Activated CD8-positive, alpha-beta memory T cell treated with anti-CD3 and anti-CD28 coated beads, Interleukin-2, amount 50 U/mL, for 1 hour (primary cell): ENCODE results near the gene OVCH1.
A peak's percentile ranks its signal among the peaks of the same experiment; 100 is the strongest.
"Not testable (repeated sequence)": the region's sequence is repeated elsewhere in the genome, so short reads cannot be mapped to it uniquely, and the experiment has no call there.

Source experiments
- DNase-seq: peaks from one replicate; pipeline ENCODE4 v3.0.0-alpha.2; 2020; ENCODE audit errors: extremely low read depth

The OVCH1 gene

GRCh38 chr12:29403991-29404390 lies 93.5 kb downstream of the OVCH1 start:
- no peak for DNase-seq

- no peak for DNase-seq
These were observed 95.0 kb downstream of the OVCH1 start for GRCh38 chr12:29402437-29402836.

GRCh38 chr12:29398495-29398894 lies 99.0 kb downstream of the OVCH1 start:
- DNase-seq: no peak

- no peak for DNase-seq
These were observed 100.7 kb downstream of the OVCH1 start for GRCh38 chr12:29396774-29397173.

GRCh38 chr12:29395356-29395755 lies 102.1 kb downstream of the OVCH1 start:
- no peak for DNase-seq

GRCh38 chr12:29390419-29390818 lies 107.1 kb downstream of the OVCH1 start:
- not testable (repeated sequence) for DNase-seq

GRCh38 chr12:29389295-29389919 lies 108.1 kb downstream of the OVCH1 start:
- no peak for DNase-seq

GRCh38 chr12:29386084-29386680 lies 111.3 kb downstream of the OVCH1 start:
- DNase-seq: not testable (repeated sequence)

GRCh38 chr12:29385194-29385593 lies 112.3 kb downstream of the OVCH1 start:
- not testable (repeated sequence) for DNase-seq

- no peak for DNase-seq
These were observed 115.2 kb downstream of the OVCH1 start for GRCh38 chr12:29382251-29382650.

- peak; percentile 94 for DNase-seq
These were observed 116.7 kb downstream of the OVCH1 start, which contains the start of gene ERGIC2 for GRCh38 chr12:29380536-29381523. Gene ERGIC2 (minus strand): TSS chr12:29381172. CDS start chr12:29371633, 9,539 bp downstream.
